HG02981 (cell line): Measurements from ENCODE around the gene SUMF1.
"Not testable (repeated sequence)": the region's sequence is repeated elsewhere in the genome, so short reads cannot be mapped to it uniquely, and the experiment has no call there.

Experiments
- ATAC-seq: cut with Tn5 transposase; IDR thresholded peaks from one replicate; pipeline ENCODE4 v1.9.1; 2021; ENCODE audit warnings: mild to moderate bottlenecking, moderate library complexity; ENCODE audit not compliant: unreplicated experiment

Gene SUMF1

GRCh38 chr3:4340411-4341335 lies 126.4 kb downstream of the SUMF1 start:
- ATAC-seq: no peak

DNA sequence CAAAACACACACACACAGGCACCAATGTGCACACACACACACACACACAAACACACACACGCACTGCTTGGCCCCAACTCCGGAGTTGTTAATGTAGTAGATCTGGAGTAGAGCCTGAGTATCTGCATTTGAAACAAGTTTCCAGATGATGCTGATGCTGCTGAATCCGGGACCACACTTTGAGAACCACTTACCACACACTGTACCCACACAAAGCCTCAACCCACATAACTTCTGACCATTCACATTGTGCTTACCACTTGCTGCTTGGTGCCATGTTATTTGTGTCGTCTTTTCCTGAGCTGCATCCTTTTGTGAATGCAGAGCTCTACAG lies 127.0 kb downstream of the SUMF1 start:
- no peak for ATAC-seq

- ATAC-seq: no peak
These were observed 128.3 kb downstream of the SUMF1 start for GRCh38 chr3:4338751-4339150.

DNA sequence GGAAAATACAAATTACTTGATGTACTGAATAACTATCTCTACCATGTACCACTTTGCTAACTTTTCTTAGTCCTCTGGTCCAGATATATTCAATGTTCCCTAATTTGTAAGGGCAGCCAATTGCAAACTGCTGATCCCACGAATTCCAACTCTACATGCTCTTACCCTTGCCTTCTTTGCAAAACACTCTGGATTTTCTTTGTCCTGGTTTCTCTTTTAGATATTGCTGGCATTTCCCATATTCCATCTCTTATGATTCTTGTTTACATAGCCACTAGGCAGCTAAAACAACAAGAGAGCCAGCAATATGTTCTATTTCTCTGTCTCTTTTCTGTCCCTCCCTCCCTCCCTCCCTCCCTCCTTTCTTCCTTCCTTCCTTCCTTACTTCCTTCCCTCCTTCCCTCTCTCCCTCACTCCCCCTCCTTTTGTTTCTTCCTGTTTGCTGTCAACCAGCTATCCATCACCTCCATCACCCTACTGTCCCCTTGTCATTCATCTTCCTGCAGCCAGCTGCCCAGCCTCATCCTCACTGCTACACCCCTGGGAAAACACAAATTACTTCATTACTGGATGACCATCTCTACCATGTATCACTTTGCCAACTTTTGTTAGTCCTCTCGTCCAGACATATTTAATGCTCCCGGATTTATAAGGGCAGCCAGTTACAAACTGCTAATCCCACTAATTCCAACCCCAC lies 130.1 kb downstream of the SUMF1 start:
- ATAC-seq: no peak

DNA sequence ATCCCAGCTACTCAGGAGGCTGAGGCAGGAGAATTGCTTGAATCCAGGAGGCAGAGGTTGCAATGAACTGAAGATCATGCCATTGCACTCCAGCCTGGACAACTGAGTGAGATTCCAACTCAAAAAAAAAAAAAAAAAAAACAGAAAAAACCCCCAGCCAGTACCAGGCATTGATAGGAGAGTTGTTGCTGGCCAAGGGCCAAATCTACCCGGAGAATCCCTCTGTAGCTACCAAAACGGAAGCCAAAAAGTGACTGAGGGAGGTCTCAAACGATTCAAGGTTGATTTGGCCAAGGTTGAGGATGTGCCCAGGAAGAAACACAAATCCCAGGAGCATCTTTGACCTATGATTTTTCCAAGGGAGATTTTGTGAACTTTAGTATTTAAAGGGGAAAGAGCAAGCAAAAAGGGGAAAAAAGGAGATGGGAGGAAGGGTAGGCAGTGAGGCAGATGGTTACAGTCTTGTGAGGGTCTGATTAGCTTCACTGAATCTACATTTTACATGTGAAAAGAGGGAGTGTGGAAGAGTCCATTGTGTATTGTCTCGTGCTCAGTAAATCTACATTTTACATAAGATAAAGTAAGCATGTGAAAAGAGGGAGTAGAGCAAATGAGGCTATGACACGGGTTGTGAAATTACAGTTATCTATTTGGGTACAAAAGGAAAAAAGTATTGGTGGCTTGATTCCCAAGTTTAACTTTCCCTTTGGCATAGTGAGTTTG lies 131.1 kb downstream of the SUMF1 start:
- no peak for ATAC-seq

DNA sequence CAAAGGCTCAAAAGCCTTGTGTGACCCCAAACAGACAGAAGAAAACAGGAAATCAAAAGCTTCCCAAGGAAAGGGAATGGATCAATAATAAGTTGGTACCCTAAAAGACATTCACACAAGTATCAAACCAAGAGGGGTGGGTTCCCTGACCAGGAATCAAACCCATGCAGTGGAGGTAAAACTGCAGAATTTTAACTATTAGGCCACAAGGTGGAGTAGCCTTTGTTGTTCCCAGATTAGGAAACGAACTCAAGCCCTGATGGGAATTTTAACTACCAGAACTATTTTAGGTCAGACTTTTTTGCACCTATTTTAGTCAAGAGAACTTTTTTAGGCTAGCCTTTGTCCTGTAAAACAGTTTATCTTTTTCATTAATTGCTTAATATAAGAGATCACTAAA lies 132.5 kb downstream of the SUMF1 start:
- no peak for ATAC-seq

GRCh38 chr3:4332991-4333390 lies 134.1 kb downstream of the SUMF1 start:
- no peak for ATAC-seq

DNA sequence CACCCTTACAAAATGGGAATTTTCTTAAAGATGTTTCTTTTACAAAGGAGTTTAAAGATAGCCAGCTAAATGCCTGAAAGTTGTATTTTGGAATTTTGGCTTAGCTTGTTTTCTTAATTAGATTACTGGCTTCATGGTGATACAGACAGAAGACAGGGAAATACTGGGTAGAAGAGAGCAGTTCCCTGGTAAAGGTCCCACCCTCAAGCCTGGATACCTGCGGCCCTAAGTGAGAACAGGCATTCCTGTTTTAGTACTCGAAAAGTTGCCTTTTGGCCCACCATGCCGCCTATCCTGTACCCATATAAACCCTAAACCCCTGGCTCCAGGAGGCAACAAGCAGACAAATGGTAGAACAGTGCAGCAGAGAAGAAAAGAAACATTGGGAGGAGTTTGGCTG lies 134.5 kb downstream of the SUMF1 start:
- no peak for ATAC-seq

GRCh38 chr3:4332111-4332510 lies 135.0 kb downstream of the SUMF1 start:
- ATAC-seq: no peak

GRCh38 chr3:4329806-4330205 lies 137.3 kb downstream of the SUMF1 start:
- not testable (repeated sequence) for ATAC-seq

DNA sequence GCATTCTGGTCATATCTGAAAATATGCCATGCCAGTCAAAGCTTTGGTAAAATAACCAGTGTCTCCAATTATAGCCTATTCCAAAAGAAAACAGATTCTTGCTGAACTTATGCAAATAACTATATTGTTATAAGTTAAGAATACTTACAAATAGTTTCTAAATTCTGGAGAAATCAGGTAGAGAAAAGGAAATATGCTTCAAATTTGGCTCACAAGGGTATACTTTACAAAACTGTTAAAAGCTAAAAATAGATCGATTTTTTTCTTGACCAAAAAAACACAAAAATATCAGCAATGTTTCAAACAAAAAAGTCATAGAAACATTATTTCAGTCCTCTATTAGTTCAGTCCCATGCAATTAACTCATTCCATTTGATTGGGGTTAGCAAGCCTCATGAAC lies 140.2 kb downstream of the SUMF1 start:
- no peak for ATAC-seq

DNA sequence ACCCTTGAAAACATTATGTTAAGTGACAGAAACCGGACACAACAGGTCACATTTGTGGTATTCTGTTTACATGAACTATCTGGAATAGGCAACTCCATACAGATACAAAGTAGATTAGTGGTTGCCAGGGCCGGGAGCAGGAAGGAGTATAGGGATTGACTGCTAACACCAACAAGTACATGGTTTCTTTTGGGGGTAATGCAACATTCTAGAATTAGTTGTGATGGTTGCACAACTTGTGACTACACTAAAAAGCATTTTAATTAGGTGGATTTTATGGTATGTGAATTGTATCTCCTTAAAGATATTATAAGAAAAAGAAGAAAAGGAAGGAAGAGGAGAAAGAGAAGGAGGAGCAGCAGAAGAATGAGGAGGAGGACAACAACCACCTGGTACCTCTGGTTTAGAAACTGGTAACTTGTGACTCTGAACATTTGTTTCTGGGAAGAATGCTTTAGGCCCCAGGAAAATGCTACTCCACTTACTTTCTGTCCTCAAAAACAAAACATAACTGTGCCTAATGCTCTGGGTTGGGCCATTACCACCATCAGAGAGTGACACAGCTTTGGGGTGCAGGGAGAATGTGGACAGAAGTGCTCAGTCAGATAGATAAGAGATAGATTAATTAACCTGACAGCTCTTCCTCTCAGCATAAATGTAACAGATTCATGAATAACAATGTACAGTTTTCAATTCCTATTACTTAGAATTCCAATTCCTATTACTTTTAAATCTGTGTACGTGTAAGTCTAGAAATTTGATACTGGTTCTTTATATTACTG lies 143.6 kb downstream of the SUMF1 start:
- ATAC-seq: no peak

DNA sequence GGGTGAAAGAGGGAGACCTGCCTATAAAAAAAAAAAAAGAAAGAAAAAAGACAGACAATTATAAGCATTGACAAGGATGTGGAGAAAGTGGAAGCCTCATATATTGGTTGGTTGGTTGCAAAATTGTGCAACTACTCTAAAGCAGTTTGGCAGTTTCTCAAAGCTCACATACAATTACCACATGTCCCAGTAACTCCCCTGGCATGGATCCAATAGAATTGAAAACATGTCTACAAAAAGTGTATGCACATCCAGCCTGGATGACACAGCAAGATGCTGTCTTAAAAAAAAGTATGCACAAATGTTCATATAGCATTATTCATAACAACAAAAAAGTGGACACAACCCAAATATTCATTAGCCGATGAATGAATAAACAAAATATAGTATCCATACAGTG lies 144.4 kb downstream of the SUMF1 start:
- no peak for ATAC-seq

GRCh38 chr3:4321732-4322131 lies 145.3 kb downstream of the SUMF1 start:
- no peak for ATAC-seq

GRCh38 chr3:4320096-4320911 lies 146.8 kb downstream of the SUMF1 start:
- ATAC-seq: no peak

DNA sequence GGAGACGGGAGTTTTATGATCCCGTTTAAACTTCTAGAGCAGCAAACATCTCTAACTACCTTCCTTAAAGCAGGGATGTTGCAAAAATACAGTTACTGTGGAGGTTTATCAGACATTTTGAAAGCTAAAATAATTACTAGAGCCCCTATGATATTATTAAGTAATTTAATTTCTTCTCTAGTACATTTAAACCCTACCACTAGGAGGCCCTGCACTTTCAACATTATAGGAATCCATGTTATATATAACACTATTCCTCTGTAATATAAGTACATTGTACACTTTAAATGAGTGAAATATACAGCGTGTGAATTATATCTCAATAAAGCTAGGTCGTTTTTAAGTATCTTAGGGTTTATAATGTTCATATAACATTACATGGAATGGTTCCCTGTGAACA lies 152.4 kb downstream of the SUMF1 start:
- no peak for ATAC-seq

GRCh38 chr3:4313606-4314293 lies 153.3 kb downstream of the SUMF1 start:
- no peak for ATAC-seq

- ATAC-seq: no peak
These were observed 155.6 kb downstream of the SUMF1 start for GRCh38 chr3:4311496-4311895.
